KMS-11 (cell line): ENCODE data around the gene IL6R.
"Not testable (repeated sequence)": the region's sequence is repeated elsewhere in the genome, so short reads cannot be mapped to it uniquely, and the experiment has no call there.

ENCODE experiments used
- H2AFZ ChIP-seq: fragments of 200-600 bp; sonication (generic); 2 replicates; pipeline ENCODE4 v1.6.1; 2016; ENCODE audit warnings: antibody characterized with exemption, mixed run types, low read depth
- H3K27ac ChIP-seq: fragments of 200-600 bp; sonication (generic); 2 replicates; pipeline ENCODE4 v1.6.1; 2016; ENCODE audit warnings: mild to moderate bottlenecking, mixed run types
- H3K27me3 ChIP-seq: fragments of 200-600 bp; sonication (generic); 2 replicates; pipeline ENCODE4 v1.6.1; 2017; ENCODE audit warnings: mild to moderate bottlenecking, low read depth, mixed run types, moderate library complexity; ENCODE audit not compliant: insufficient read depth
- H3K36me3 ChIP-seq: fragments of 200-600 bp; sonication (generic); 2 replicates; pipeline ENCODE4 v1.6.1; 2017; ENCODE audit warnings: mild to moderate bottlenecking, mixed run types; ENCODE audit not compliant: insufficient read depth
- H3K4me1 ChIP-seq: fragments of 200-600 bp; sonication (generic); 2 replicates; pipeline ENCODE4 v1.6.1; 2016; ENCODE audit warnings: mild to moderate bottlenecking, low read depth, mixed run types; ENCODE audit not compliant: poor library complexity, severe bottlenecking
- H3K4me2 ChIP-seq: fragments of 200-600 bp; sonication (generic); 2 replicates; pipeline ENCODE4 v1.7.0; 2016; ENCODE audit warnings: mild to moderate bottlenecking, mixed run types
- H3K4me3 ChIP-seq: fragments of 200-600 bp; sonication (generic); IDR thresholded peaks from 2 replicates; pipeline ENCODE4 v1.6.1; 2017; ENCODE audit warnings: low read depth, low read length, mixed read lengths; ENCODE audit not compliant: insufficient read depth
- H3K79me2 ChIP-seq: fragments of 200-600 bp; sonication (generic); 2 replicates; pipeline ENCODE4 v1.6.1; 2016; ENCODE audit warnings: low read depth, mixed run types; ENCODE audit not compliant: insufficient read depth
- H3K9ac ChIP-seq: fragments of 200-600 bp; sonication (generic); 2 replicates; pipeline ENCODE4 v1.6.1; 2016; ENCODE audit warnings: mild to moderate bottlenecking, mixed run types
- H4K20me1 ChIP-seq: fragments of 200-600 bp; sonication (generic); 2 replicates; pipeline ENCODE4 v1.6.1; 2016; ENCODE audit warnings: mild to moderate bottlenecking, mixed run types; ENCODE audit not compliant: insufficient read depth
- CTCF ChIP-seq: fragments of 200-600 bp; sonication (generic); conservative IDR thresholded peaks from 2 replicates; pipeline ENCODE4 v1.6.1; 2017; ENCODE audit warnings: low read depth, mild to moderate bottlenecking, antibody characterized with exemption, low read length, moderate library complexity, mixed read lengths

Gene IL6R

GRCh38 chr1:154420961-154421924, 16.1 kb downstream of the IL6R start:
- H3K27ac ChIP-seq: no peak overlapping the region
- no peak overlapping the region for H3K4me2 ChIP-seq
- H3K36me3 ChIP-seq: no peaks in the 10 kb centered on the region
- no peak overlapping the region for H3K4me3 ChIP-seq
- no peak for TF ChIP-seq CTCF
- H3K9ac ChIP-seq: no peak overlapping the region
- no peaks in the 10 kb centered on the region for H3K27me3 ChIP-seq
- peaks cover 45% of the 10 kb centered on the region for H3K4me1 ChIP-seq
- no peak overlapping the region for H2AFZ ChIP-seq
- no peaks in the 10 kb centered on the region for H4K20me1 ChIP-seq
- no peaks in the 10 kb centered on the region for H3K79me2 ChIP-seq

GRCh38 chr1:154422049-154422448, 16.9 kb downstream of the IL6R start:
- H3K27ac ChIP-seq, H3K79me2 ChIP-seq, H3K9ac ChIP-seq, H3K4me3 ChIP-seq, H3K4me2 ChIP-seq, H3K27me3 ChIP-seq, H4K20me1 ChIP-seq, H3K36me3 ChIP-seq, H2AFZ ChIP-seq: not testable (repeated sequence)
- peaks cover 37% of the 10 kb centered on the region for H3K4me1 ChIP-seq

- Histone ChIP-seq H4K20me1 (no peaks in the 10 kb centered on the region), H3K27ac (no peak overlapping the region), H3K4me1 (peaks cover 33% of the 10 kb centered on the region), H3K27me3 (no peaks in the 10 kb centered on the region), H3K4me2 (no peak overlapping the region), H3K36me3 (no peaks in the 10 kb centered on the region), H3K9ac (no peak overlapping the region), H3K4me3 (no peak overlapping the region), H2AFZ (no peak overlapping the region), H3K79me2 (no peaks in the 10 kb centered on the region)
- TF ChIP-seq CTCF: no peak
Observed at GRCh38 chr1:154422521-154422920, 17.4 kb downstream of the IL6R start.

- no peak overlapping the region for H3K4me2 ChIP-seq
- H3K27ac ChIP-seq: no peak overlapping the region
- H2AFZ ChIP-seq: no peak overlapping the region
Observed at GRCh38 chr1:154423304-154423987, 18.3 kb downstream of the IL6R start.

More at GRCh38 chr1:154423304-154423987, 18.3 kb downstream of the IL6R start:
- no peaks in the 10 kb centered on the region for H3K27me3 ChIP-seq
- H3K36me3 ChIP-seq: no peaks in the 10 kb centered on the region
- H3K4me1 ChIP-seq: peaks cover 23% of the 10 kb centered on the region
- no peak overlapping the region for H3K4me3 ChIP-seq
- no peak overlapping the region for H3K9ac ChIP-seq
- no peaks in the 10 kb centered on the region for H4K20me1 ChIP-seq
- no peak for TF ChIP-seq CTCF
- no peaks in the 10 kb centered on the region for H3K79me2 ChIP-seq
